EL (cell line): ENCODE data around the gene DUSP1.

Experiments
- DNase-seq: peaks from one replicate; pipeline ENCODE4 v3.0.0-alpha.2; 2016

DUSP1 gene

DNA sequence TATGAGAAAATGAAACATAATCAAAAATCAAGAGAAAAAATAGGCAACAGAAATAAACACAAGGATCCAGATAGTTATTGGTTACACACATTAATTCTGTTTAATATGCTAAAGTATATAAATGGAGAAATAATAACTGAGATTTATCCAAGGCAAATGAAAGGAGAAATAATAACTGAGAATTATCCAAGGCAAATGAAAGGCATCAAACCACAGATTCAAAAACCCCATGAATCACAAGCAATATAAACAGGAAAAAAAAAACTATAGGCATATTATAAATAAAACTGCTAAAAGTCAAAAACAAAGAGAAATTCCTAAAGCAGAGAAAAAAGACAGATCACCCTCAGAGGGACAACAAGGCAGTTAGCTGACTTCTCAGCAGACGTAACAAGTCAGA lies 10.9 kb downstream of the DUSP1 start:
- DNase-seq, result no peak

- no peak for DNase-seq
These were observed 12.2 kb downstream of the DUSP1 start for GRCh38 chr5:172758834-172759149.

DNA sequence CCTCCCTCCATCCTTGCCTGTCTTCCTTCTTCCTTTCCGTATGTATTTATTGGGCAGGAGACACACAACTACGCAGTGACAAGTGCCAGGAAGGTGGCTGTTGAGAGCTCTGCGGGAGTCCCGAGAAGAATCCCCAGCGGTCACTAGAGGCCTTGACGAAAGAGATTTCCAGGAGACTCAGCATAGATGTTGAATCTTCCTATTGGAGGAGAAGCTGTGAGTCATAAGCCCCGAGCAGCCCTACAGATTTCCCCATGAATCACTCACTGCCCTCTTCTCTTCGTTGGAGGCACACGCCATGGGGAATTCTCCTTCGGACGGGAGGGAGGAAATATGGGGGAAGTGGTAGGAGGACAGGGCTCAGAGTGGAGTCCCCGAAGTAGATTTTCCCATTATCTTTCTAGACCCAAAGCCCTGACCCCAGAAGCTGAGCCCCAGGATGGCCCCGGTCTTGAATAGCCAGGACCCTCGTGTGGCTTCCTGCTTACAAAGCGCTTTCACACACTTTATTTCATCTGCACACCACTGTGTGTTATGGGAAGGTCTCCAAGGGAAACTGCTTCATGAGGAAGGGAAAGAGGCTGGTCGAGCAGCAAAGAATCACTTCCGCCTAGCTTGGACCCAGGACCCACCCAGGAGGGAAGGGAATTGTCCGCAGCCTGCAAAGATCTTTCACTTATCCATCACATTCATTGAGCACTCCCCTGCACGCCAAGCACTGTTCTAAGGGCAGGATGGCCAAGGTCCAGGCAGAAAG lies 12.7 kb downstream of the DUSP1 start:
- peak; percentile 98 for DNase-seq

DNA sequence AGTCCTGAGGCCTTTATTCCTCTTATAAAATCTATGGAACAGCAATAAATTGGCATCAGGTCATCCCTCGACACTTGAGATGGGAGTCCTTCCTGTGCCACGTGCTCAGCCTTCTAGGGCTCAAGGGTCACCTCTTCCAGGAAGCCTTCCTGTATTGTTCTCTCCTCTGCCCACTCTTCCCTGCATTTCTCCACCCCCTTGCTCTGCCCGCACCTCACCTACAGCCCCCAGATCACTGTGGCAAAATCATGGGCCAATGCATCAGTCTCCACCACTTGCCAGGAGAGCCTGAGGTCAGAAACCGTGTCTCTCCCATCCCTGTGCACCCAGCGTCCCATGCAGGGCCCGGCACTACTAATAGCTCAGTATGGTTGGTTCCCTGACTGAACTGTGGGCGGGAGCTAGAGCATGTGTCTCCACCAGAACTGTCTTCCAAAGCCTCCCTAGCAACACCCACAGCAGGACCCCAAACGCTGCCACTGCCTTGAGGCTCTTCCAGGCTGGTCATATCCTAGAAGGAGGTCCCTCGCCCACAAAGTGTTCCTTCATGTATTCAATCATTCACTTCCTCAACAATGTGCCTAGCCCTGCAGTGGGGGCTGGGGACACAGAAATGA lies 13.5 kb downstream of the DUSP1 start:
- peak; percentile 44 for DNase-seq

DNA sequence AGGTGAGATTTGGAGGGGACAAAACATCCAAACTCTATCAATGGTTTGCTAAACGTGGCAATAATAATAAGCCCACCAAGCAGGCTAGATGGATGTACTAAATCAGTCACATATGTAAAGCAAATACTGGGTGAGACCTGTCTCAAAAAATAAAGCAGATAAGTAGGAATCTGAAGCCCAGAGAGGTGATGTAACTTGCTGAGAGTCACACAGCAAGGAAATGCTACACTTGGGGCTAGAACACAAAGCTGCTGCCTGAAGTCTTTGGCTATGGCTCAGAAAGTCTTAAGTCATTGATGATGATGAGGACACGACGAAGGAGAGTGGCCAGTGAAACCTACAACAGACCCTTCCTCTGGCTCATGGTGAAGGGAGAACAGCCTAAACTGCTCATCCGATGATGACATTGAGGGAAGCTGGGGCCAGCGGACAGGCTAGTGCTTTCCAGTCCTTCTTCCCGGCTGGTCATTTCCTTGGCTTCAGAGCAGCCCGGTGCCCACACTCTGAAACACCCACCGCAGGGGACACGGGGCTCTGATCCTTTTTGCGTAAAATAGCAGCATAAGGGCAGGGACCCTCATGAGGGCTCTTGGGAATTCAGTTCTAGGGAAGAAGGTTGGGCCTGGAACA lies 14.1 kb downstream of the DUSP1 start:
- no peak for DNase-seq

DNA sequence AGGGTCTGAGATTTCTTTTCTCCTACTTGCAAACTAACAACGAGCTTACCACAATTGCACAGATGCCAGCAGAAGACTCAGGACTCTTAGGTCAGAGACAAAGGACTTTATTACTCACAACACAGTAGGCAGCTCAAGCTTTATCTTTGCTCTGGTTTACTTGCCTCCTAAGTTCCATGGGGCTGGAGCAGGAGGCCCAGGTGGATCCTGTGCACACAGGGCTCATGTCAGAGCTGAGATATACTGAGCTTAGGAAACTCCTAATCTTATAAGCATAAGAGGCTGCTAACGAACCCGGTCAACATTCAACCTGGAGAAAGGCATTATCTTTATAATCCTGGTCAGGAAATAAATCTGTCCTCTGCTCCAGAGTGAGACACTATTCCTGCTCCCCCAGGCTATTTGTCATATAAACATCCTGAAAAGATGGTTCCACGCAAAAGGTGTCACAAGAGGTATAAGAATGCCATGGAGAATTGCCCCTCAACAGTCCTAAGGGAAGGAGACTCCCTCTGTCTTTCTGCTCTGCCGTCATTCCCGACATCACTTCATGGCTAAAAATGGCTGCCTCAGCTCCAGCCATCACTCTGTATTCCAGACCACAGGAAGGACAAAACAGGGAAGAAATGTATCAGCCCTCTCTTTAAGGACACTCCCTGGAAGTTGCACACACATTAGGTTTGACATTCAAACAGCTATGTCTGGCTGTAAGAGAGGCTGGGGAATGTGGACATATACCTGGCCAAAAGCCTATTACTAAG lies 16.2 kb downstream of the DUSP1 start:
- DNase-seq, result no peak

DNA sequence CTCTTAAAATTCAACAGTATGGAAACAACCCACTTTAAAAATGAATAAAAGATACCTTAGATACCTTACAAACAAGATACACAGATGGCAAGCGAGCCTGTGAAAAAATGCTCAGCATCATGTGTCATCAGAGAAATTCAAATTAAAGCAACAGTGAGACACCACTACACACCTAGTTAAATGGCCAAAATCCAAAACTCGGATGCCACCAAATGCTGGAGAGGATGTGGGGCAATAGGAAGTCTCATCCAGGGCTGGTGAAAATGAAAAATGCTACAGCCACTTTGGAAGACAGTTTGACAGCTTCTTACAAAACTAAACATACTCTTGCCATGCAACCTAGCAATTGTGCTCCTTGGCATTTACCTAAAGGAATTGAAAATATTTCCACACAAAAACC lies 17.9 kb downstream of the DUSP1 start:
- DNase-seq, result no peak

DNA sequence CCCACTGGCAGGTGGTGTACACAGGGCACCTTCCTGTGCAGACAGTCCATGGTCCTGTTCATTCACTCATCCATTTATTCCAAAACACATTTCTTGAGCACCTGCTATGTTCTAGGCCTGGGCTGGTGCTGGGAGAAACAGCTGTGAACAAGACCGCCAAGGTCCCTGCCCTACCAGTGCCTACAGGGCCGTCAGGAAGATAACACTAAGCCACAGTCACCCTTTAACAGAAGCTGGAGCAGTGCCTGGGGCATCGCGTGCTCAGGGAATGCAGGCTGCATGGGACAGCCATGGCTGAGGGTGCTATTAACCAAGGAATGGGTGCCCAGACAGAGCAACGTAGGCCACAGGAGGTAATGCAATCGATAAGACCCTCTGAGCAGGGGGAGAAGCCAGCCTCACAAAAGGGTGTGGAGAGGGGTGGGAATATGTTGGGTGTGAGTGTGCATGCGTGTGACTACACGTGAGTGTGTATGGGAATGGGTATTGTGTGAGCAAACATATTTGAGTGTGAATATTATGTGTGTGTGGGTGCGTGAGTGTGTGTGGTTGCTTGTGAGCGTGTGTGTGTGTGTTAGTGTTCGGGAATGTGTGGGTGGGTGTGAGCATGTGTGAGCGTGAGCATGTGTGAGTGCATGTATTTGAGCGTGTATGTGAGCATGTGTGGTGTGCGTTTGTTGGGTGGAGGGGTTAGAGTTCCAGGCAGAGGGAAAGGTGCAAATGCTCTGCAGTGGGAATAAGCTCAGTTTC lies 19.1 kb downstream of the DUSP1 start:
- no peak for DNase-seq

GRCh38 chr5:172749881-172750633 lies 20.9 kb downstream of the DUSP1 start:
- DNase-seq, result no peak

DNA sequence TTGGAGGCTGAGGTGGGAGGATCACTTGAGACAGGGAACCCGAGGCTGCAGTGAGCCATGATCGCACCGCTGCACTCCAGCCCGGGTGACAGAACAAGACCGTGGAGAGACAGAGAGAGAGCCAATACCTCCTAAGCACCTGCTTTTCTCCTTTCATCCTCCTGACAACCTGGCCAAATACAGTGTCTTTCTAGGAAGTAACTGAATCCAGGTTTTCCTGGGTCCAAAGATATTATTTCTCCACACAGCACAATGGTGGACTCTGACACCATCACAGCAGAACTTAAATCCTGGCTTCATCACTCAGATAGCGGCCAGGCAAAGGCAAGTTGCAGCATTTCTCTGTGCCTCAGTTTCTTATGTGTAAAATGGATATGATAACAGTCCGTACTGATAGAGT lies 21.9 kb downstream of the DUSP1 start:
- DNase-seq, result no peak

DNA sequence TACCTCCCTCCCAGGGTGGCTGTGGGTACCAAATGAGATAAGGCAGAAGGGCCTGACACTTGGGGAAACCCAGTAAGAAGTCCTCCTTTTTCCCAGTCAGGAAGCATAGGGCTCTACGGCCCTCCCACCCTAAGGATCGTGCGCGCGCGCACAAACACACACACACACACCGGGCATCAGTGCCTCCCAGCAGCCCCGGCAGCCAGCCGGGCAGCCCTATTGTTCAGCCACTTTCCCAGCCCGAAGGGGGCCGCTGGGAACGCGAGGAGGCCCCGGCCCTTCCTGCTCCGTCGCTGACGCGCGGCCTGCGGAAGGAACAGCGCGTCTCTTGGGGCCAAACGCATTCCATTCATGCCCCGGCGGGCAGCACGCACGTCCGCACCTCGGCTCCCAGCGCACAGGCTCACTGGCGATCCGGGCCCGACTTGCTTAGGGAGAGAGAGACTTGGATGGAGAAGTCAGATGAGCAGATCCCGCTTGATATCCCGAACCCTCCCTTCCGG lies 22.6 kb downstream of the DUSP1 start:
- DNase-seq, result no peak

DNA sequence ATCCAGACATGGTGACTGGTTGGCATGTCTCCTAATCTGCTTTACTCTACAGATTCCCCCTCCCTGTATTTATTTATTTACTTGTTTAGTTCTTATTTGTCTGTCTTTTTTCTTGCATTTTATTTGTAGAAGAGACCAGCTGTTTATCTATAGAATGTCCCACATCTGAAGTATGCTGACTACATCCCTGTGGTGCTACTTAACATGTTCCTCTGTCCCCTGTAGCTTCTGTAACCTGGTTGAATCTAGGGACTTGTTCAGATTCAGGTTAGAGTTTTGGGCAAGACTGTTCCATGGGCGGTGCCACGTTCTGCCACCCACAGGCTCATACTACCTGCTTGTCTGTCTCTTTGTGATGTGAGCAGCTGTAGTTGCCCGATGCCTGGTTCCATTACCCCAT lies 23.5 kb downstream of the DUSP1 start:
- no peak for DNase-seq

GRCh38 chr5:172746725-172747124 lies 24.3 kb downstream of the DUSP1 start:
- no peak for DNase-seq

DNA sequence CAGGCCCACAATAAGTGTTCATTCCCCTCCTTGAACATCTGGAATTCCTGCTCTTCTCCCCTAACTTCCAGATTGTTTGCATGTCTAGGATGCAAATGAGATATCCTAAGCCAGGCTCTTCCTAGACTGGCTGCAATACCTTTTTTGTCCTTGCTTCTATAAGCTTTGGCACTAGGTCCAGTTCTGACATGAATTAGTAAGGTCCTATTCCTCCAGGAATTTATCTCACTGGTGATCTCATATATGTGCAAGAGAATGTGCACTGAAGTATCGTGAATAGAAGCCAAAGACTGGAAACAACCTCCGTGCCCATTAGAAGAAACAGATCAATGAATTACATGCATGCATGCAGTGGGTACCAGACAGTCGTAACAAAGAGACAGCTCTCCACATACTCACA lies 25.2 kb downstream of the DUSP1 start:
- DNase-seq, result no peak

DNA sequence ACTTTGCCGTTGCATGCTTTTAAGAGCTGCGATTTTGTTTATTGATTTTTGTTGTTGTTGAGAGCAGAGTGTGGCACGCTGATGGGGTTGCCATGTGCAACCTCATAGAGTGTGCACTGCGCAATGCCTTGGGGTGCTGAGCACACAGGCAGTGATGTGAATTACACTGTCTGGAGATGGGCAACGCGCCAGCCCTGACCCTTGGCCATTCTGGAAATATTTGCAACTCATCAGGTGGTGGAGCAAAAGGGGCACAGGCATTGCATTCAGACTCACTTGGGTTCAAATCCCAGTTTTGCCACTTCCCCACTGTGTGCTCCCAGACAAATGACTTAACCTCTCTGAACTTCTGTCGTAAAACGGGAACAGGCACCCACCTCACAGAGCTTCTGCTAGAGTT lies 25.6 kb downstream of the DUSP1 start:
- DNase-seq, result no peak

DNA sequence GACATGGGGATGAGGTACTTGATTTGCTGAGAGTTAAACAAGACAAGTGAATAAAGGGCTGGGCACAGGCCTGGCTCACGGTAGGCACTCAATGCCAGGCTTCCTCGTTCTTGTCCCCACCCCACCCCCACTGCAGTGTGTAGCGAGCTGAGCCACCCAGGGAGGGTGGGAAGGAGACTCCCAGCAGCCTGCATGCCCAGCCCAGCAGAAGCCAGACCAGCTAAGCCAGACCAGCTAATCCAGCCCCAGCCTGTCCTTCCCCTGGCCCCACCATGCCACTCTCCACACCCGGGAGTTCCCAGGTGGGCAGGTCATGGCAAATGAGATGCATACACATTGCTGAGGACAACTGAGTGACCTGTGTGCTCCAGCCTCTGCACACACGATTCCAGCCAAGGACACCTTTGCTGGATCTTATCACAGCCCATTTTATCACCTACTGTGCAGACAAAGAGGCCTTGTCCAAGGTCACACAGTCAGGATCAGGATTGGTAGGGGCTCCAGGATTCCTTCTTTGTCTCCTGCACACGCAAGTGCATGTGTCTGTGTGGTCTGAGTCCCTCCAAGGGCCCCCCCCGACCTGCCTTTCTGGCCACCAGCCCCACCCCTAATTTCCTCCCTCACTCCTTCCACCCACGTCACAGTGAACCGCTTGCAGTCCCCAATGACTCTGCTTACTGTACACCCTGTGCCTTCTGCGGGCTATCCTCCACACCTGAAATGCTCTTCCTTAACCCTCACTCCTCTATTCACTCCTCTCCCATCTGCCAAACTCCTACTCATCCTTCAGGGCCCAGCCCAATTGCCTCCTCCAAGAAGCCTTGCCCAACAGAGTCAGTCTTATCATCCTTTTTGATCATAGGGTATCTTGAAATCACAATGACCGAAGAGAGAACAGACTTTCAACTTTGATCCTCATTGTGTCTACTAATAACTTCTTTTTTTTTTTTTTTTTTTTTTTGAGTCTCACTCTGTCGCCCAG lies 26.6 kb downstream of the DUSP1 start:
- DNase-seq, result no peak

GRCh38 chr5:172743112-172743959 lies 27.7 kb downstream of the DUSP1 start:
- no peak for DNase-seq

- no peak for DNase-seq
These were observed 29.8 kb downstream of the DUSP1 start for GRCh38 chr5:172741206-172741582.

DNA sequence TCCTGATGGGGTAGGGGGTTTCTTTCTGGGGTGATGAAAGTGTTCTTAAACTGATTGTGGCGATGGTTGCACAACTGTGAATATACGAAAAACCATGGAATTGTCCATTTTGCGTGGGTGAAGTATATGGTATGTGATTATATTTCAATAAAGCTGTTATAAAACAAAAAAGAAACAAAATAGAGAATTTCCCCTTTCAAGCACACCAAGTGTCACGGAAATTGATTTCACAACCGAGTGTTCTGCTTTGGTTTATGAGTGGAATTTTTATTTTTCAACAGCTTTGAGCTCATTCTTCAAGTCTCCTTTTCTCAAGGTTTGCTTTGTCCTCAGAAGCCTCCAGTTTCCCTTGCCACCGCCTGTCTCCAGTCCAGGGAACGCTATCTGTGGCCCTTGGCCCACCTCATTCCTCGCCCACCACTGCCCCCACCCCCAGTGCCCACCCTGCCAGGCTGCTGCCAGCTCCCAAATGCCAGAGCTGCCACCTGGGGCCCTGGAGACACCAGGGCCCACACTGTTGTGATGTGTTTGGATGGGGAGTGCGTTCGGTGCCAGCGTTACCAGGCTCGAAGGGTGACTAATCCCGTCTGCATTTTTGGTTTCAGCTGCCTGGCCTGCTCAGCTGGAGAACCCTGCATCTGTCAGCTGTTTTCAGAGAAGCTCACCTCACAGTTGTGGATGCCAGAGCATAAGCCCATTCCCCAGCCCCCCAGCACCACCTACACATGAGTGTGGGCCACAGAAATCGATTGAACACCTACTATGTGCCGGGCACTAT lies 30.4 kb downstream of the DUSP1 start:
- peak; percentile 91 for DNase-seq
